Peyer's patch (tissue), 4 donors: ENCODE results near the gene SIRT5.

Source experiments
- CTCF ChIP-seq, 6 experiments: fragments of 450-650 bp in 4 of 6; fragments of 200-600 bp in 2 of 6; sonication (generic) in 1 of 6; IDR thresholded peaks; one replicate each; pipeline ENCODE4 v1.5.1; 2017 to 2019; ENCODE audit warnings: antibody characterized with exemption in 6 of 6, mild to moderate bottlenecking in 3 of 6, moderate library complexity in 1 of 6
- POLR2A ChIP-seq, 2 donors: fragments of 450-650 bp; IDR thresholded peaks; one replicate each; pipeline ENCODE4 v1.5.1; 2017; ENCODE audit warnings: antibody characterized with exemption in 2 of 2, mild to moderate bottlenecking in 2 of 2, moderate library complexity in 2 of 2

GRCh38 chr6:13573669-13574110, 711 bp upstream of the SIRT5 start:
- no peak for TF ChIP-seq CTCF (IDR thresholded peaks at IDR 0.05)
- TF ChIP-seq POLR2A (IDR thresholded peaks at IDR 0.05): no peak
